ENCODE measurements around the gene DENND2D. TPM values are rescaled to one million over a fixed set of nuclear protein-coding genes. Genes with fewer than 3 reads are reported as not detected.

DENND2D gene
- total and polyA plus RNA-seq, 9 of the 15 experiments (the other 6 are each of a cell fraction or from before 2014, with no cell fraction given): 0.08 to 0.44 (median 0.13) TPM; not detected in 6

DNA sequence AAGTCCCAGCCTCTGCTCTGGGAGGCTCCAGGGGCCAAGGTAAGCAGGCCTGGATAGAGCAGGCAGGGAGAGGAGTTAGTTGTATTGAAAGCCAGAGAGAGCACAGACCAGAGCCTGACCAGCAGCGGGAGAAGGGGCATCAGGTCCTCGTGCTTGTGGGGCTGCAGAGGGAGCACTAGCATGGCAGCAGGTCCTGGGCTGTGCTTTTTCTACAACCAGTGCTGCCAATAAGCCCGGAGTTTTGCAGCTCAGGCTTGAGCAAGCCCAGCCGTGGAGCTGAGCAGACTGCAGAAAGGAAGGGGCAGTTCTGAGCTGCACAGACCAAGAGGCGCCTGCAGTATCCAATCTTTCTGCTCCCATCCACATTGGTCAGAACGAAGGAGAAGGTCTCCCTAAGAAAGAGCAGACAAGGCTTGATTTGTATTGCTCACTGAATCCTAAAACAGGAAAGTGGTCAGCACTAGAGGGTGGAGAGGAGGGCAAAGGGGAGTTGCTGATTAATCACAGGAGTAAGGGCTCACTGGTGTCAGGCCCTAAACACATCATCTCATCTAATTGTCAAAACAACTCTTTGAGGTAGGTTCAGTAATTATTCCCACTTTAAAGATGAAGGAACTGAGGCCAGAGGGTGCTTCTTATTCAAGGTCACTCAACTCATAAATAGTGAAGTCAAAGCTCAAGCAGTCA lies 2.7 kb downstream of the DENND2D start (continued):
- TF ChIP-seq, protein P1, sequence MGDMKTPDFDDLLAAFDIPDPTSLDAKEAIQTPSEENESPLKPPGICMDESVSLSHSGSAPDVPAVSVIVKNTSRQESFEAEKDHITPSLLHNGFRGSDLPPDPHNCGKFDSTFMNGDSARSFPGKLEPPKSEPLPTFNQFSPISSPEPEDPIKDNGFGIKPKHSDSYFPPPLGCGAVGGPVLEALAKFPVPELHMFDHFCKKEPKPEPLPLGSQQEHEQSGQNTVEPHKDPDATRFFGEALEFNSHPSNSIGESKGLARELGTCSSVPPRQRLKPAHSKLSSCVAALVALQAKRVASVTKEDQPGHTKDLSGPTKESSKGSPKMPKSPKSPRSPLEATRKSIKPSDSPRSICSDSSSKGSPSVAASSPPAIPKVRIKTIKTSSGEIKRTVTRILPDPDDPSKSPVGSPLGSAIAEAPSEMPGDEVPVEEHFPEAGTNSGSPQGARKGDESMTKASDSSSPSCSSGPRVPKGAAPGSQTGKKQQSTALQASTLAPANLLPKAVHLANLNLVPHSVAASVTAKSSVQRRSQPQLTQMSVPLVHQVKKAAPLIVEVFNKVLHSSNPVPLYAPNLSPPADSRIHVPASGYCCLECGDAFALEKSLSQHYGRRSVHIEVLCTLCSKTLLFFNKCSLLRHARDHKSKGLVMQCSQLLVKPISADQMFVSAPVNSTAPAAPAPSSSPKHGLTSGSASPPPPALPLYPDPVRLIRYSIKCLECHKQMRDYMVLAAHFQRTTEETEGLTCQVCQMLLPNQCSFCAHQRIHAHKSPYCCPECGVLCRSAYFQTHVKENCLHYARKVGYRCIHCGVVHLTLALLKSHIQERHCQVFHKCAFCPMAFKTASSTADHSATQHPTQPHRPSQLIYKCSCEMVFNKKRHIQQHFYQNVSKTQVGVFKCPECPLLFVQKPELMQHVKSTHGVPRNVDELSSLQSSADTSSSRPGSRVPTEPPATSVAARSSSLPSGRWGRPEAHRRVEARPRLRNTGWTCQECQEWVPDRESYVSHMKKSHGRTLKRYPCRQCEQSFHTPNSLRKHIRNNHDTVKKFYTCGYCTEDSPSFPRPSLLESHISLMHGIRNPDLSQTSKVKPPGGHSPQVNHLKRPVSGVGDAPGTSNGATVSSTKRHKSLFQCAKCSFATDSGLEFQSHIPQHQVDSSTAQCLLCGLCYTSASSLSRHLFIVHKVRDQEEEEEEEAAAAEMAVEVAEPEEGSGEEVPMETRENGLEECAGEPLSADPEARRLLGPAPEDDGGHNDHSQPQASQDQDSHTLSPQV (IDR thresholded peaks at IDR 0.05): no peak
- TF ChIP-seq BDP1 (IDR thresholded peaks at IDR 0.05; ENCODE audit: insufficient read depth, insufficient read length): no peak
- peak; percentile 40; the same call in 1 of the 2 replicates for TF ChIP-seq SMC3 (conservative IDR thresholded peaks at IDR 0.05; ENCODE audit: insufficient read depth, low read depth, low read length)
- TF ChIP-seq ZKSCAN8 (CRISPR knock-in tag; IDR thresholded peaks at IDR 0.05): no peak
- TF ChIP-seq SMAD3 (CRISPR knock-in tag; conservative IDR thresholded peaks at IDR 0.05): no peak
- no peak for TF ChIP-seq DIDO1 (tag; IDR thresholded peaks at IDR 0.05; ENCODE audit: low read depth)
- TF ChIP-seq RCOR1 (IDR thresholded peaks at IDR 0.05; ENCODE audit: borderline replicate concordance in 1 of 2, low read depth in 2 of 2, low read length in 2 of 2): 0 out of 4 replicates have a peak, but pooled peaks of 1 of the 2 experiments have one; percentile 11
- TF ChIP-seq CCAR2 (IDR thresholded peaks at IDR 0.05; ENCODE audit: low read depth, low read length): no peak
- TF ChIP-seq BRCA1 (IDR thresholded peaks at IDR 0.05): no peak
- TF ChIP-seq BRCA1 (CRISPR knock-in tag; IDR thresholded peaks at IDR 0.05): no peak

Data from K562 (cell line).